Activated CD4-positive, alpha-beta T cell treated with anti-CD3 and anti-CD28 coated beads, Interleukin-2, amount 50 U/mL, for 16 hours (primary cell): ENCODE measurements around the gene FGD2.
"Not testable (repeated sequence)": the region's sequence is repeated elsewhere in the genome, so short reads cannot be mapped to it uniquely, and the experiment has no call there.

Experiments used
- DNase-seq: peaks from one replicate; pipeline ENCODE4 v3.0.0-alpha.2; 2020

Gene FGD2

DNA sequence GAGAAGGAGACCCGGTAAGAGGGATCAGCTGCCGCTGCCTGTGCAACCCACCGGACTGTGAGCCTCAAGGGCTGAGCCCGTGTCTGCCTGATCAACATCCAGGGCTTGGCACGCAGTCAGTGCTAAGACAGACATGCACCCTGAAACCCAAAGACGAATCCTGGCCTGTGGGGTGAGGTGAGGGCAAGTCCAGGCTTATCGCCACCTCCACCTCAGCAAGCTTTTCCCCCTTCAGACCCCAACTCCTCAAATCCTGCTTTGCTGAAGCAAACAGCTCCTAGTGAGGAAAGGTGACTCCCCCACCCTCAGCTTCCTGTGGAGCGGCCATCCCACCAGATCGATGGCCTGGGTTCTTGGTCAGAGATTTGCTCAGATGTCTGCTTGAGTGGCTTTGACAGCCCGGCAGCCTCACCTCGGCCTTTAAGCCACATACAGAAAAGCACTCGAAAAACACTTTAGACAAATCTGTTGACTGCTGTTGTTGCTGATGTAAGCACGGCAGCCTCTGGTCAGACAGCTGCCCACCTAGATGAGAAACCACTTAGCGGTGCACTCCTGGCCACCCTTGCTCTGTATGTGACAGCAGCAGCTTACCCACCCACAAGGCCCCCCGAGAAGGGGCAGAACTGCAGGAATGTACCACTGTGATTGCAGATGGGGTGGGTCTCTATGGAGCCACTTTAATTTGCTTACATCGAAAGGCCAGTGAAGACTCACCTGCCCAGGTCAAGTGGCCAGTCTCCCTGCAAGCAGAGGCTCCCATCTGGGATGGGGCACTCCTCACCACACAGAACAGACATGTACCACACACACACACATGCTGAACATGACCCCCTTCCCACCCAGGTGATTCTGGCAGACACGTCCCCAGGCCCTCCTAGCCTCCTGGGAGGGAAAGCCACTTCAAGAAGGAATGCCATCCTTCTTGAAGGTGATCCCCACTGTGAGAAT lies 34.3 kb upstream of the FGD2 start:
- DNase-seq: no peak

DNA sequence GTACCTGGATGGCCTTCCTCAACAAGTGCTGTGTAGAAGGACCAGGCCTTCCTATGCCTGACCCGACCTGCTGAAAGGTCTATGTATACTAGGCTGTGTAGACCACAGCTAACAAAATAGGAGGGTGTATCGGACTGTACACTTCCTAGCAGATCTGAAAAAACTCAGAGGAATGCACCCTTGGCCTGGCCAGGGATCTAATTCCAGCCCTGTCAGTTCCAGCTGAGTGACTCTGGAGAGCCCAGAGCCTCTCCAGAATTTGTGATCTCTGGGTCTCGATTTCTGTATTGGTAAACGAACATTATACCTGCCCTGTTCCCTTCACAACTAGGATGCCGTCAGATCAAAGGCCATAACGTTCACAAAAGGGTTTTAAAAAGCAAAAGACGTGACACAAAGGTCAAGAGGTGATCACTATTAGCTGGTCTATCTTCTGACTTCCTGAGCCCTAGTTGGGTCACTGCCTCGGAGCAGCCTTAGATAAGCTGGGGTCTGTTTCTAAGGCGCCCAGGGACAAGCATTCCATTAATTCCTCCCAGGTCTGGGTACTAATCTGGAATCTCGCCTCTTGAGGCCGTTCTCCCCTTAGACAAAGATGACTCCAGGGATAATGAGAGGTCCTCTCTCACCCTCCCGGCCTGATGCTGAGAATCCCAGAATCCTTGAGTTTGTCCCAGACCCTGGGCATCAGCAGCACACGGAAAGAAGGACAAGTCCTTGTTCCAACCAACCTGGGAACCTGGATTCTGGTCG lies 33.4 kb upstream of the FGD2 start:
- DNase-seq: no peak

DNA sequence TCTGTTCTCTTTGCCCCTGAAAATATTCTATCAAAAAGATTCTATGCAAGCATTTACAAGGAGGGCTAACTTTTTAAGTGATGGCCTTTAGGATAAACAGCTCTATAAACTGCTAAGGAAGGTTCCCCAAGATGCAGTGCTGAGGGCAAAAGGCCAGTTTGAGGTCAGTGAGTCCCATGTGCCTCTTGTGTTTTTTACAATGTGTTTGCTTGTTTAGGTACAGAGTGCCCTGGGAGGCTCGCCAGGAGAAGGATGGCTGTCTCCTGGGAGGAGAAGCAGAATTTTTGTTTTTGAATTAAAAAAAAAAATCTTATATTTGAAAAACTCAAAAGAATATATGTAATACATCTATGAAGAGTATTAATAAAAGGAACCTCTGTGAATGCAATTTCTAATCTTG lies 32.3 kb upstream of the FGD2 start:
- no peak for DNase-seq

DNA sequence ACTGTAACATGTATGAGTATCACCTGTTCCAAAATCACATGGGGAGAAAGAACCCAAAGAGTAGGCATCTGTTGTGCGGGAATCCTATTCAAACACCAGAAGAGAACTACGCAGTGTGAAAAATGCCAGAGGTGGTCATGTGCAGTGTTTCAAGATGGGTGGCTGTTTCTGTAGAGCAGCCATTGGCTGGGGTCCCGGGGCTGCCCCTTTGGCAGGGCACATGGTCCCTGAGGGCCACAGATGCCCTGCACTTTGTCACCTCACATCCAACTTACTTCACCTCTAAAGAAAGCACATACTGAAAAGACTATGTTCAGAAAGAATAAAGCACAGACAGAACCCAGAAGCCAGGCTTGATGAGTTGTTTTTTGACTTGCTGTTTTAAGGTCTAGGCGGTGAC lies 31.8 kb upstream of the FGD2 start:
- no peak for DNase-seq

DNA sequence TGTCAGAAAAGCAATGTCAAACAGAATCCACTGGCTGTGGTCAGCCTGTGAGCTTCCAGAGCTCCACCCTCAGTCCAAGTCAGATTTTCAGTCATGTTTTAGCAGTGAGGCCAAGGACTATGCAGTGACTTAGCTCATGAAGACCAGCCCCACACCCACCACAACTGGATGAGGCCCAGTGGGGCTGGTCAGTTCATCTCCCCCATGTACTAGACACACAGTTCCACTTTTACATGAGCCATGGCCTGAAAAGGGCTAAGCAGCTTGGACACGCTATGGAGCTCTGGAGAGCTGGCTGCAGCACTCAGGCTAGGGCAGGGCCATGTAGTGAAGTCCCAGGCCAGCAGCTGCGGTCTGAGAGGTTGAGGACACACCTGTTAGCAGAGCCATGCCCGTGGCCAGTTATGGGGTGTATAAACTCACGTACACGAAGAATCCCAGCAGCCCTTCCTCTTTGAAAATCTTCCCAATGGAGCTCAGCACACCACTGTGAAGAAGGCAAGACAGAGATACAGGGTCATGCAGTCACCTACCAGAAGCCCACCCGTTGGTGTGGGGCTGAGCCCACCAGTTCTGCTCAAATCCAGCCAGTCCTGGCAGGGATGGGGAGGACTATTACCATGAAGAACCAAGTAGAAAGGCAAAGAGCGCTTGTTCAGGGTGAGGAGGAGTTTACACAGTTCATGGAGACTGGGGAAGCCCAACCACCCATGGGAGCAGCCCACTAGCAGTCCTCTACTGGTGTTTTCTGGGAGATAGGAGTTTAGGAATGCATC lies 30.0 kb upstream of the FGD2 start:
- no peak for DNase-seq

DNA sequence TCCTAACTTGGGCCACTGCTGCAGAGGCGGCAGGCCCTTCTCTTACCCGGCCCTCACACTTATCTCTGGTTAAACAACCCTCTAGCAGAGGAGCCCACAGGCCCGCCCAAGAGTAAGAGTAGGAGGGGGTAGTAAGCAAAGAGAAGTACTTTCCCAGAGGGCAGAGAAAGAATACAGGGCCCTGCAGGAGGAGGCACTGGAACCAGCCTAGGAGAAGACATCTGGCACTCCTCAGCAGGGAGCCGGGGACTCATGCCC lies 29.5 kb upstream of the FGD2 start:
- DNase-seq: no peak

DNA sequence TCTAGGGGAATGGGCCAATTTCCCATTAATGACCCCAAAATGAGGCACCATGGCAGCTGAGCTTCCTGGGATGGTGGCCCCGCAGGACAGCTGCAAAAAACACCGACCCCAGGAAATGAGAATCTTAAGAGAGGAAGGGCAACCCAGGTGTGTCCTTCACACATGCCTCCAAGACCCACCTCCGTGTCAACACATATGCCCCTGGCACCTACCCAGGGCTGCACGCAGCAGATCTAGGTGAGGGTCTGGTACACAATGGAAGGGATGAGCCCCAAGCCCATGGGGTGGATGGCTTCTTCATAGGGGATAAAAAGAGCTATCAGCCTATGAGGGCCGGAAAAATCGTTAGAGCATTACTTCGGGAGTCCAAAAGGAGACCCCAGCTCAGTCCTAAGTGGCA lies 28.9 kb upstream of the FGD2 start:
- no peak for DNase-seq

DNA sequence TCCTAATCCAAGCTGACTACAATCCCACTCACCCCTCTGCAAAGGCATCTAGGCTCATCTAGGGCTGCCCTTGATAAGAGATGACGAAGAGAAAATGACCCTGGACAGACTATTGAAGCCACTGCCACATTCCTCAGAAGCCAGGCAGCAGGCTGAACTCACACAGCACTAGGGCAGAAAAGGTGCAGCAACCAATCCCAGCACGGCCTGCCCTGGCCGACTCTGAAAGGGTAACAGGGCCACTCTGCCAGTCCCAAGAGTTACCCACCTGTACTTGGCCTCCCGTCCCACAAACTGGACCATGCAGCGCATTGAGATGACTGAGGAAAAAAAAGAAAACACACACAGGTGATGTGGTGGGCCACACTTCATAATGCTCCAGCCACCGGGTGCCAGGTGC lies 28.5 kb upstream of the FGD2 start:
- no peak for DNase-seq

DNA sequence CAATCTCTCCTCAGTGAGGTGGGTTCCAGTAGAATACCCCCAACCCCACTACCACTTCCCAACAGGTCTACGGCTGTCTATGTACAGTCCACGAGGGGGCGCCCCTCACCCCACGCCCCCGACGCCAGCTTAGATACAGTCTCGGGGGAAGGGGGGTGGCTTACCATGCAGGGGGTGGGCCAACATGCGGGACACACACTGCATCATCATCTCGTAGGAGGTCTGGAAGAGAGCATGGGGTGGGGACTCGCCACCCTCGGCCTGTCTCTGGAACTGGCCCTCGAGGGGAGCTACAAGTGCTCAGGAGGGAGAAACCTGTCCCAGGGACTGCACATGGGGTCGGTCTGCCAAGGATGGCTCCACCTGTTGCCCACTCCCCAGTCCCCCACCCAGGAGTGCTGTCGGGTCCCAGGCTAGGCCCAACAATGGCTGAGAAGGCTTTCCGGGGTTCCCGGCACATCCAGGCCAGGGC lies 27.9 kb upstream of the FGD2 start:
- DNase-seq: no peak

DNA sequence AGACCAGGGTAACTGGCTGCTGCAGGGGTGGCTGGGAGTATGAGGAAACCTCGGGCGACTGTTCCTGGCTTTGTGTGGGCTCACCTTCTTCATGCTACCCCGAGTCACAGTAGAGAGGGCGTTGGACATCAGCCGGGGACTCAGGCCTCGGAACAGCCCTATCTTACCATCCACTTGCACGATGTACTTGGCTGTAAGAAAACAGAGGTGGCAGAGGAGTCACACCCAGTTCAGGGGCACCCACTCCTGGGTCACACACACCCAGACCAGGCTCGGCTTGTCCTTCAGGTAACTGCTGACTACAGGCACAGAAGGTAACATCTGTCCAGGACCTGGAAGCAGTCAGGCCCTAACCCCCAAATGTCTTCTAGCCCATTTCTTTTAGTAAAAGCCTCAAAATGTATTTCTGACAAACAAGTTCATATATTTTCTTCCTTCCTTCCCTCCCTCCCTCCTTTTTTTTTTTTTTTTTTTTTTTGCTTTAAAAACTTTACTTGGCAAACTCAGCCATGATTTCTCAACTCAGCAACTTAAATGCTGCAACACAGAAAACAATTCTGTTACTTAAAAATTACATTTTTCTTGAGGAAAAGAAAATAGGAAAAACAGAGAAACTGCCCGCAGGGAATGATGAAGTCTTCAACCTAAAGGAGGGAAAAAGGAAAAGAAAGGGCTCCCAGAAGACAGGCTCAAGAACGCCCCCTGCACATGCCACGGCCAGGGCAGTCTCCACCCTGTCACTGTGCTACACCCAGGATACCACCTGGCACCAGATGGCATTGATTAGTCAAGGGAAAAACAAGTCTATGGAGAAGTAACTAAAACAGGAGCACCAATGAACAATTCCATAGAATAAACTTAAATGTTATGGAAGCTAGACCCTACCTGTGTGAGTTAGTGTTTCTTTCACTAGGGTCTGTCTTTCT lies 26.8 kb upstream of the FGD2 start:
- no peak for DNase-seq

DNA sequence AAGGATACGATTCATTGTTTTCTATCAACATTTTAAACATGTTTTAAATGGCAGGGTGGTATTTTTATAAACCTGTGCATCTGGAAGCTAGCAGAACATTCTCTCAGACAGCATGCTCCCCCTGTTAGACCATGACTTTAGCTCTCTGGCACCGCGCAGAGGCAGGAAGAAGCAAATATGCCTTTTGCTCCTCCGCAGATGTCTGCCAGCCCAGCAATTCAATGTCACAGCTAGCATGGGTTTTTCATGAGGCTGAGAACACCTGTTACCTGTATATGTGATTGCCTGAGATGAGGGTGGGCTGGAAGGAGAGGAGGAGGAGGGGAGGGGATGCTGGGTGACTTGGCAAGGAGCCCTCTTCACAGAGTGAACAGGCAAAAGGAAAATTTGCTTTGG lies 26.1 kb upstream of the FGD2 start:
- DNase-seq: peak; percentile 27

DNA sequence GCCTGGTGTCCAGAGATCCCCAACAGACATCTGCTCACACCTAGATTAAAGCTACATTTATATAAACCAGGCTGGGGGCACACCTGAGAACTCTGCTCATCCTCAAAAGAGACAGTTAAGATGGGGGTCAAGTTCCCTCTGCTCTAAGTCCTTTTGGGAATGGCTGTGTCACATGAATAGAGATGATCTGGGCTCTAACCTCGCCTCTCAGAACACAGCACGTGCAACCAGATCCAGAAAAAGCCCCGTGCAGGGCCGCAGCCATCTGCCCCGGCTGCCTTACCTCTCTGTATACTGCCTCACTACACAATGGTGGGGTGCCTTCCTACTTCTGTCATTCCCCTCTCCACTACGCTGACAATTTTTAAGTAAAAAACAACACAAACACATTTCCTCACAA lies 25.3 kb upstream of the FGD2 start:
- no peak for DNase-seq

DNA sequence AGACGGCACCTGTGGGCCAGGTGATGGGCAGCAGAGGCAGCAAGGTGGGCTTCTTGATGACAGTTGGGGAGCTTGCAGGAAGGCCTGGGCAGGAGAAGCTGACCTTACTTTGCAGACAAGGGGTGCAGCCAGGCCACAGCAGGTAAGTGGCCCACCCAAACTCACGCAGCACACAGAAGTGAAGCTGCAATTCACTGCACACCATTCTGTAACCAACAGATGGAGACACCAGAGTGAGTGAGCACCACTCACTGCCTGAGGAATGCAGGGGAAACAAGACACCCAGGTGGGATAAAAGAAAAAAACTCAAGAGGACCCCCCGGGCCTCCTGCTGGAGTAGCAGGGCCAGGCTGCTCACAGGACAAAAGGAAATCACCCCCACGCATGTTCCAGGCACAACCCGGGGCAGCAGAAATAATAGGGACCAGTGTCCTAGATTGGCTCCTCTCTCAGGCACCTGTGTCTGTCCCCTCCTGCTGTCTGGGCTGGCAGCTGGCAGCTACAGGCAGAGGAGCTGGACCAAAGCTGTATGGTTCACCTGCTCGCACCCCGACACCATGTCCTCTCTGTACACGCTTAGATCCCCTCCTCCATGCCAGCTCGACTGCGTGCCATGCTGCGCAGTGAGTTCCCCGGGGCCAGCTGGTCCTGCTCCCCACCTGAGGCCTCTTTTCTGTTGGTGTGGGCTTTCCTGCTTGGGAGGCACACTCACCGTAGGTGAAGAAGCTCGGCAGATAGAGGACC lies 24.4 kb upstream of the FGD2 start:
- DNase-seq: no peak

DNA sequence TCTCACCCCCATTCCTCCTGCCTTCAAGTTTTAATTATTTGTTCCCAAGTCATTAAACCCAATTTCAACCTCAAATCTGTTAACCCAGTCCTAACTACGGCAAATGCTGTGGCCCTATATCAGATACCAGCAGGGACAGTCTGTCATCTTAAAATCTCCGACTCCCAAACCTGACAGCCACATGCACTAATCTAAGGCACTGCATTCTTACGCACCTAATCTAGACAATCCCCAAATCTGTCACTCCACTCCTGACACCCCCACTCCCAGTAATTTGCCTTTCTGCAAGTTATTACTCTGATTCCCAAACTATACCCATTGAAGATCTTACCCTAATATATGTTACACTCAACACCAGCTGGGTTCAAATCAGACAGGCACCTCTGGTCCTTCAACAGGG lies 21.9 kb upstream of the FGD2 start:
- no peak for DNase-seq

DNA sequence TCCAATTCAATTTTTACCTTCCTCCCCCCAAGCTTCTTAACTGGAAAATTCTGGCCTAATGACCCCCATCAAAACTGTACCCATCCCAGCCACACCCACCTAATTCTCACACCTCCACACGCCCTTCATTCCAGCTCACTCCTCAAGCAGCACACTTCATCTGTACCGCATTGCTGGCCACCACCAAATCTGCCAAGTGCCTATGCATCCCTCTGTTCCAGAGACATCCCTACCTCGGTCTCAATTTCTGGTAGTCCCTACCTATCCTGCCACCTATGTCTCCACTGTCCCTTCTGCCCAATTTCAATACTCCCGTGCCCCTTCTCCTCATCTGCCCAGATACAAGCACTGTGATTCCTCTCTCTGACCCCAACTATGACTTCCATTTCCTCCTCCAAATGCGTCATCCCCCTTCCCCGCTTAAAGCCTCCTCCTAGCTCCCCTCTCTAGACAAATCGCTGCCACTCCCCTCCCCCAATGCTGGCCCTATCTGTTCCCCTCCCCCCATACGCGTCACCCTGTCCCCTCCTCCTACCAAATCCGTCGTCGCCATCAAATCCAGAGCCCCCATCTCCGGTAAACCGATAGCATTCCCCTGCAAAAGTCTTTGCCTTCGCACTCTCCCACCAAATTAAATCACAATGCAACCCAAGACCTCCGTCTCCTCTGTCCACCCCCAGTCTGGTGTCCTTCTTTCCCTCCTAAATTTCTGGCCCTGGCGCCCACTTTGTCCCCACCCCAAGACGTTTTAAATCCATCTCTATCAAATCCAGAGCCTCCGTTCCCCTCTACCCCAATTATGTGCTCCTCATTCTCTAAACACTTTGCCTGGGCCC lies 20.7 kb upstream of the FGD2 start:
- DNase-seq: peak; percentile 70

DNA sequence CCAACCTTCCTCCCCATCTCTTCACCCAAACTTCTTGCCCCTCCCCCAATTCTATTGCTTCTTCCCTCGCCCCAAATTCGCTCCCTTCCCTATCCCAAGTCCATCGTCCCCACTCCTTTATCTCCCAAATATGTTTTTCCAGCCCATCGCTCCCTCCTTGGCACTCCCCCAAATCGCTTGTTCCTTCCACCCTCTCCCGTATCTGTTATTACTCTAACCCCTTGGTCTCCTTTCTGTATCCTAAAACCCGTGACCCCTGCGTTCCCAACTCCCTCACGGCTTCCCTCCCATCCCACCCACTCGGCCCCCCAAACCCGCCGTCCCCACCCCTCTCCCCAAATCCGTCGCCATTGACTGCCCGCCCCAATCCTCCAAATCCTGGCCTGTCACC lies 20.0 kb upstream of the FGD2 start:
- no peak for DNase-seq

DNA sequence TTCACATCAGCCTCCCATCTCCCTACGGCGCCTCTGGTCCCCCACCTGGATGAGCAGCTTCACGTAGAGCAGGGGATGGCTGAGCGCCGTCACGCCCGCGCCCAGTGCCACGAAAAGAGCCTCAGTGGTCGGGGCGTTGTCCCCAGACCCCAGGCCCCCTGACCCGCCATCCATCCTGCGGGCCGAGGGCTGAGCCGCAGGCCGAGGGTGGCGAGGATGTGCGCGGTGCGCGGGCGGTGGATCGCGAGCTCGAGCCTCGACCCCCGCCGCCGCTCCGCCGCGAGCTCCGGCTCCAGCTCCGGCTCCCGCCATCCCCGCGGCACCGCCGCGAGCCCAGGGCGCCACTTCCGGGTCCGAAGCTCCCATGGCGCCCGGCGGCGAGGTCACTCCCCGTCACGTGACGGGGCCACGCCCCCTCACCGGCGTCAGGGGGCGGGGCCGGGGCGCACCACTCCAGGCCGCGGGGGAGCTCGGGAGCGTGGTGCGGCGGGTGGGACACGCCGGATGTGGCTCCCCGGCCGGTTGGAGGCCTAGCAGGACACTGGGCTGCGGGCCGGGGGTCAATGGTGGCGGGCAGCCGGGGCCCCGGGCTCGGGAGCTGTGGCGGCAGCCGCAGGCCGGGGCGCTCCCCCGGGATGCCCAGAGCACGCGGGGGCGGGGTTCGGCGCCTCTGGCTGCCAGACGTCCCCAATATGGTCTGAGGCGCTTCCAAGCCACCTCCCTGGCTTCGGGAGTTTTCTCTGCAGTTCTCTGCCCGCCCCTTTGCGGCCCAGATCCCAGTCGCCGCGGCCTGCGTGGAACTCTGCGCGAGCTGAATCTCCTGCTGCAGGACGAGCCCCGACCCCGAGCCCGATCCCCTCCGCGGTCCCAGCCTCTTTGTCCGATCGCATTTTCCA lies 19.4 kb upstream of the FGD2 start, which contains the start of gene MTCH1:
Gene MTCH1 (minus strand): TSS at position 389 of the 896 bp plus-strand sequence. CDS start 23 bp downstream, at position 366.
- peak; percentile 88 for DNase-seq

DNA sequence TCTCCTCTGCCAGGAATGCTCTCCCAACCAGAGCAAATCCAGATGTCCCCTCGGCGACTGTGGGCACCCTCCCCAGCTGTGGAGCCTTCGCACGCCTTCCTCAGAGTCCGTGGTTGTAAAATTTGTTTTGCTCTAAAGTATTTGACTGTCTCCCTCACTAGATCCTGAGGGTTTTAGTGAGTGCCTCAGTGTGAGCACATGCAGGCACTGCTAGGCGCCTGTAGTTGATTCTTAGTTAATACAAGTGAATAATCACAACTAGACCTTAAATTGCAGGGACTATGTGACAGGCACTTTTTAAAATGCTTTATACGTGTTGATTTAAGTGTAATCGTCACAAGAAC lies 18.8 kb upstream of the FGD2 start:
- DNase-seq: no peak

DNA sequence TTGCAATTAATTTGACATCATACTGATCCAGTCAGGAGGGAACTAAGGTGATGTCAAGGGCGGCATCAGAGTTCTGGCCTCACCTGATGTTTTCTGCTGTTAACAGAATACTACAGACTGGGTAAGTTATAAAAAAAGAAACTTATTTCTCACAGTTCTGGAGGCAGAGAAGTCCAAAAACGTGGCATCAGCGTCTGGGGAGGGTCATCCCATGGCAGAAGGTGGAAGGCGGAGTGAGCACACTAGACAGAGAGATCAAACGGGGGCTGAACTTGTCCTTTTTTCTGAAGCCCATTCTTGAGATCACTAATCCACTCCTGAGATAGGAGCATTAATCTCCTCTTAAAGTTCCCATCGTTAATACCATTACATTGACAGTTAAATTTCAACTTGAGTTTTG lies 16.2 kb upstream of the FGD2 start:
- no peak for DNase-seq

DNA sequence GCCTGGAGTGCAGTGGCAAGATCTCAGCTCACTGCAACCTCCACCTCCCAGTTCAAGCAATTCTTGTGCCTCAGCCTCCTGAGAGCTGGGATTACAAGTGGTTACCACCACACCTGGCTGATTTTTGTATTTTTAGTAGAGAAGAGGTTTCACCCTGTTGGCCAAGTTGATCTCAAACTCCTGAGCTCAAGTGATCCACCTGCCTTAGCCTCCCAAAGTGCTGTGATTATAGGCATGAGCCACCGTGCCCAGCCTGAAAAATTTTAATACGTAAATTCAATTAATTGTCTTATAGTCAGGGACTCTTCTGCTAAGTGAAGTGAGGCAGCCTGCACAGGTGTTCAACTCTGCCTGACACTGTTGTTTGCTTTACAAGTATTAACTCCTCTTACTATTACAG lies 15.1 kb upstream of the FGD2 start:
- not testable (repeated sequence) for DNase-seq
